ENCODE data around the gene TENM4. TPM values are rescaled to one million over a fixed set of nuclear protein-coding genes. Genes with fewer than 3 reads are reported as not detected.

Gene TENM4
- total and polyA plus RNA-seq, 10 of the 15 experiments (the other 5 are each of a cell fraction or from before 2014, with no cell fraction given) = 0.03 to 0.12 (median 0.06) TPM; not detected in 7

- RAD21 ChIA-PET (ENCODE audit: unreplicated experiment) = no interaction called here
- no peaks in the 10 kb centered on the region for H3K79me2 ChIP-seq (ENCODE audit: control insufficient read depth, insufficient read depth, low read length)
- no peaks in the 10 kb centered on the region for H3K27me3 ChIP-seq (replicated peaks in 1 of 2; ENCODE audit: control insufficient read depth in 2 of 2, insufficient read depth in 2 of 2, low read length in 1 of 2)
- no peak overlapping the region for H2AFZ ChIP-seq (ENCODE audit: control insufficient read depth, low read depth, low read length)
- H3K9ac ChIP-seq (ENCODE audit: control insufficient read depth, insufficient read depth, low read length) = no peak overlapping the region
- ATAC-seq (no peak), DNase-seq (ENCODE audit: low read depth, low spot score) (no peak), FAIRE-seq (no peak)
- no peaks in the 10 kb centered on the region for H3K4me1 ChIP-seq (ENCODE audit: control insufficient read depth, insufficient read depth, low read length)
- TF ChIP-seq ZNF24 (IDR thresholded peaks at IDR 0.05) (no peak), SMC3 (IDR thresholded peaks at IDR 0.05; ENCODE audit: borderline replicate concordance, low read length) (no peak), TCF12 (IDR thresholded peaks at IDR 0.05; ENCODE audit: low read depth, low read length) (no peak), SMAD5 (IDR thresholded peaks at IDR 0.05; ENCODE audit: low read depth) (no peak)
- H3K4me2 ChIP-seq (ENCODE audit: control insufficient read depth, insufficient read depth) = no peak overlapping the region
- intact Hi-C loops (cut with micrococcal nuclease; ENCODE audit: unreplicated experiment) (no loop called here), in situ Hi-C loops (cut with MboI) (no loop called here)
- POLR2A ChIA-PET = no interaction called here
- BruUV-seq (replicated peaks) = no TSS peak
- H3K27ac ChIP-seq (ENCODE audit: control insufficient read depth, insufficient read depth) = no peak overlapping the region
- no peak overlapping the region for H3K4me3 ChIP-seq
- H3K36me3 ChIP-seq (ENCODE audit: control insufficient read depth in 2 of 2, insufficient read depth in 2 of 2, low read length in 1 of 2) = no peaks in the 10 kb centered on the region
- no peaks in the 10 kb centered on the region; the same call in 1 of the 2 replicates for H4K20me1 ChIP-seq (ENCODE audit: control insufficient read depth, insufficient read depth)
- WGBS (ENCODE audit: insufficient coverage, insufficient replicate concordance, low lambda C conversion rate, missing lambda C conversion rate) = 19% methylated on average over 6 of the region's 6 CpGs
- no peaks in the 10 kb centered on the region for H3K9me3 ChIP-seq (replicated peaks; ENCODE audit: control insufficient read depth, insufficient read depth, low read length)
- SMC1A ChIA-PET (ENCODE audit: uncharacterized antibody, unreplicated experiment) = no interaction called here
- CTCF ChIA-PET = no interaction called here
Observed at GRCh38 chr11:79219186-79220045, 221.4 kb downstream of the TENM4 start.

DNA sequence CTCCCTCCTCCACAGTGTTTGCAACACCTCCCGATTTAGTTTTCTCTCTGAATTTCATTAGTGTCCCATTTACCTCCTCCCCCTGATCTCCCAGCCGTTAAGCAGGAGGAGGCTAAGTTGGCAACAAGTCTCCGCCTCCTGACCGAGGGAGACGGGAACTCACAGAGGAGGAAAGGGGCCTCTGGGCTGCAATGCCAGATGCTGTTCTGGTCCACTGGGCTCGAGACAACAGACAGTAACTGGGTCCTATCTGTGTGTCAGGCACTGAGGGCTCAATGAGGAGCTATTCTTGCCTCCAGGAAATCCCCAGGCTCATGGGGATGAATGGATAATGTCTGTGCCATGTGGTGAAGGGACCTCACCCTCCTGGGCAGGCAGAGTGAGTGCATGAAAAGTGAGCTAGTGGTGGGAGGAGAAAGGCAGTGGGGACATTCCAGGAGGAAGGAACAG, 228.1 kb downstream of the TENM4 start:
- ChIA-PET RAD21 (ENCODE audit: unreplicated experiment) (no interaction called here), SMC1A (ENCODE audit: uncharacterized antibody, unreplicated experiment) (interaction anchor here (0.6 kb wide), 1 partner anchor 17 kb away, joined by 4 read pairs; no protein-coding TSS in a partner anchor), POLR2A (no interaction called here), CTCF (no interaction called here)
- peaks cover 6% of the 10 kb centered on the region for H3K4me1 ChIP-seq (ENCODE audit: control insufficient read depth, insufficient read depth, low read length)
- no peaks in the 10 kb centered on the region for H3K36me3 ChIP-seq (ENCODE audit: control insufficient read depth in 2 of 2, insufficient read depth in 2 of 2, low read length in 1 of 2)
- H3K9ac ChIP-seq (ENCODE audit: control insufficient read depth, insufficient read depth, low read length) = no peak overlapping the region
- BruUV-seq (replicated peaks) = no TSS peak
- ATAC-seq = no peak
- 30% methylated on average over 6 of the region's 6 CpGs for WGBS (ENCODE audit: insufficient coverage, insufficient replicate concordance, low lambda C conversion rate, missing lambda C conversion rate)
- no peak overlapping the region for H3K27ac ChIP-seq (ENCODE audit: control insufficient read depth, insufficient read depth)
- FAIRE-seq = no peak
- no peaks in the 10 kb centered on the region; the same call in 1 of the 2 replicates for H4K20me1 ChIP-seq (ENCODE audit: control insufficient read depth, insufficient read depth)
- no peak overlapping the region for H3K4me2 ChIP-seq (ENCODE audit: control insufficient read depth, insufficient read depth)
- no peak for DNase-seq (ENCODE audit: low read depth, low spot score)
- H3K79me2 ChIP-seq (ENCODE audit: control insufficient read depth, insufficient read depth, low read length) = no peaks in the 10 kb centered on the region
- TF ChIP-seq, protein P1, sequence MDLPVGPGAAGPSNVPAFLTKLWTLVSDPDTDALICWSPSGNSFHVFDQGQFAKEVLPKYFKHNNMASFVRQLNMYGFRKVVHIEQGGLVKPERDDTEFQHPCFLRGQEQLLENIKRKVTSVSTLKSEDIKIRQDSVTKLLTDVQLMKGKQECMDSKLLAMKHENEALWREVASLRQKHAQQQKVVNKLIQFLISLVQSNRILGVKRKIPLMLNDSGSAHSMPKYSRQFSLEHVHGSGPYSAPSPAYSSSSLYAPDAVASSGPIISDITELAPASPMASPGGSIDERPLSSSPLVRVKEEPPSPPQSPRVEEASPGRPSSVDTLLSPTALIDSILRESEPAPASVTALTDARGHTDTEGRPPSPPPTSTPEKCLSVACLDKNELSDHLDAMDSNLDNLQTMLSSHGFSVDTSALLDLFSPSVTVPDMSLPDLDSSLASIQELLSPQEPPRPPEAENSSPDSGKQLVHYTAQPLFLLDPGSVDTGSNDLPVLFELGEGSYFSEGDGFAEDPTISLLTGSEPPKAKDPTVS (IDR thresholded peaks at IDR 0.05; ENCODE audit: low read depth, low read length) = no peak
- no peak for TF ChIP-seq SUZ12 (IDR thresholded peaks at IDR 0.05; ENCODE audit: unreplicated experiment)
- TF ChIP-seq, protein P2, sequence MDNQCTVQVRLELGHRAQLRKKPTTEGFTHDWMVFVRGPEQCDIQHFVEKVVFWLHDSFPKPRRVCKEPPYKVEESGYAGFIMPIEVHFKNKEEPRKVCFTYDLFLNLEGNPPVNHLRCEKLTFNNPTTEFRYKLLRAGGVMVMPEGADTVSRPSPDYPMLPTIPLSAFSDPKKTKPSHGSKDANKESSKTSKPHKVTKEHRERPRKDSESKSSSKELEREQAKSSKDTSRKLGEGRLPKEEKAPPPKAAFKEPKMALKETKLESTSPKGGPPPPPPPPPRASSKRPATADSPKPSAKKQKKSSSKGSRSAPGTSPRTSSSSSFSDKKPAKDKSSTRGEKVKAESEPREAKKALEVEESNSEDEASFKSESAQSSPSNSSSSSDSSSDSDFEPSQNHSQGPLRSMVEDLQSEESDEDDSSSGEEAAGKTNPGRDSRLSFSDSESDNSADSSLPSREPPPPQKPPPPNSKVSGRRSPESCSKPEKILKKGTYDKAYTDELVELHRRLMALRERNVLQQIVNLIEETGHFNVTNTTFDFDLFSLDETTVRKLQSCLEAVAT (IDR thresholded peaks at IDR 0.05) = no peak
- TF ChIP-seq STAT1 (conservative IDR thresholded peaks at IDR 0.05) = no peak
- no peak for TF ChIP-seq MTA2 (IDR thresholded peaks at IDR 0.05; ENCODE audit: low read depth)
- TF ChIP-seq ZNF274 (IDR thresholded peaks at IDR 0.05; ENCODE audit: insufficient read depth, insufficient read length) = no peak
- in situ Hi-C loops (cut with MboI) (no loop called here), intact Hi-C loops (cut with micrococcal nuclease; ENCODE audit: unreplicated experiment) (no loop called here)
- H3K4me3 ChIP-seq = no peak overlapping the region
- no peak overlapping the region for H2AFZ ChIP-seq (ENCODE audit: control insufficient read depth, low read depth, low read length)
- H3K9me3 ChIP-seq (replicated peaks; ENCODE audit: control insufficient read depth, insufficient read depth, low read length) = no peaks in the 10 kb centered on the region
- no peaks in the 10 kb centered on the region for H3K27me3 ChIP-seq (replicated peaks in 1 of 2; ENCODE audit: control insufficient read depth in 2 of 2, insufficient read depth in 2 of 2, low read length in 1 of 2)
